Stimulated activated CD4-positive, alpha-beta T cell treated with anti-CD3 and anti-CD28 coated beads, Interleukin-1b, Interleukin-23, amount 100 ng/mL, for 4 hours (primary cell): Measurements from ENCODE around the gene CFAP77.
"Not testable (repeated sequence)": the region's sequence is repeated elsewhere in the genome, so short reads cannot be mapped to it uniquely, and the experiment has no call there.

Experiments
- DNase-seq, 2 donors: peaks; one replicate each; pipeline ENCODE4 v3.0.0-alpha.2; 2020; ENCODE audit warnings: low read depth in 2 of 2

The CFAP77 gene

GRCh38 chr9:132547436-132547835 lies 137.4 kb downstream of the CFAP77 start:
- no peak for DNase-seq

GRCh38 chr9:132547976-132548730 lies 138.1 kb downstream of the CFAP77 start:
- no peak for DNase-seq

- no peak for DNase-seq
These were observed 139.0 kb downstream of the CFAP77 start for GRCh38 chr9:132548751-132549640.

DNA sequence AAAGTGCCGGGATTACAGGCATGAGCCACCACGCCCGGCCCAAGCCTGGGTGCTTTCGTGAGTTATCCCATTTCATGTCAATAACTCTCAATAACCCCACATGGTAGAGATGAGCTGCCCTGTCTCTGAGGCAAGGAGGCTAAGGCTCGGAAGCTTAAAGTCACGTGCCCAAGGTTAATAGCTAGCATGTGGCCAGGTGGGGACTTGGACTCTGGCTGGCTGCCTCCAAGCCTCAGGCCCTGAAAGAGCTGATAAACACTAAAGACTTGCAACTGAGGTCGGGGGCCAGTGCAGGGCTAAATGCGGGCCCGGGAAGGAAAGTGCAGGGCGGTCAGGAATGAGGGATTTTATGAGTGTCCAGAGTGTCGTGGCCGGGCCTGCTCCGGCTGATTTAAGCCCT lies 141.5 kb downstream of the CFAP77 start:
- DNase-seq, result no peak

DNA sequence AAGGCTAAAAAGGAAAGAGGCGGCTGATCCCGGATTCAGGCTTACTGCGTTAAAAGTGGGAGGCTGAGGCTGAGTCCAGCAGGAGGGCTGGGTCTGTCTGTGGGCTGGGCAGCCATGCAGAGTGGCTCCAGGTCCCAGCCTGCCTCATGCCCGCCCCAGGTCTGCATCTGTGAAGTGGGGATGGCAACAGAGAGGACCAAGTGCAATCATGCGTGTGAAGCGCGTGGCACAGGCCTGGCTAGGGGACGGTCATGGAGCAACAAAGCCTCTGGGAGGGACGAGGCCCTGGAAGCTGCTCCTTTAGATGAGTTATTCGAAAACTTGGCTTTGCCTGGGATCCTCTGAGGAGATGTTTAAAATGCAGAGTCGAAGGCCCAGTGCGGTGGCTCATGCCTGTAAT lies 142.0 kb downstream of the CFAP77 start:
- DNase-seq, result no peak

DNA sequence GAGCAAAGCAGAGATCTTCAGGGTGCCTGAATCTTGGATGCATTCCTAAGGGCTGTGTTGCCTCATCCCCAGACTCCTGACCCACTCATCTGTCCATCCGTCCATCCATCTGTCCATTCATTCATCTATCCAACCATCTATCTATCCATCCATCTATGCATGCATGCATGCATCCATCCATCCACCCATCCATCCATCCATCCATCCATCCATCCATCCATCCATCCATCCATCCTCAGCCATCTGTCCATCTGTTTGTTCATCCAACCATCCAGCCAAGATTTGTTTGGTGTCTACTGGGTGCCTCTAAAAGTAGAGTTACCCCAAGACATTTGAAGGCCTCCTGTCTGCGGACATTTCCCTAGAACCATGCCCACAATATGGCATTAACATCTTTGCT lies 144.7 kb downstream of the CFAP77 start:
- DNase-seq, result no peak

GRCh38 chr9:132555528-132555927 lies 145.5 kb downstream of the CFAP77 start:
- DNase-seq, result no peak

- no peak for DNase-seq
These were observed 146.2 kb downstream of the CFAP77 start for GRCh38 chr9:132556235-132556634.

DNA sequence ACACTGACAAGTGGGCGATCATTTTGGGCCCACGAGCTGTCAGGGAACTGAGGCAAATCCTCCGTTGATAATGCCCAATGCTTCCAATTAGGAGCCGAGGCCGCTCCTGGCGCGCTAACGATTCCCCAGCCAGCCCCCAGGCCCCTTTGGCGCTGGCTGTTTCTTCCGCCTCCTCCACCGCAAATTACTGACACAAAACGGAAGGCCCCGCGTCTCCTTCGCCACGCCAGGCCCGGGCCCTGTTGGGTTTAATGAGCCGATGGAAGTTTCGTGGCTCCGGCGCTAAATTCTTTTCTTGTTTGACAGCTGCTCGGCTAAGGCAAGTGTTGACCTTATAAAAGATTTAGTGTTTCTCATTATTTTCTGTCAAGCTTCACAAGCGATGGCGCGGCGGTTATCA lies 146.7 kb downstream of the CFAP77 start:
- DNase-seq, result no peak

DNA sequence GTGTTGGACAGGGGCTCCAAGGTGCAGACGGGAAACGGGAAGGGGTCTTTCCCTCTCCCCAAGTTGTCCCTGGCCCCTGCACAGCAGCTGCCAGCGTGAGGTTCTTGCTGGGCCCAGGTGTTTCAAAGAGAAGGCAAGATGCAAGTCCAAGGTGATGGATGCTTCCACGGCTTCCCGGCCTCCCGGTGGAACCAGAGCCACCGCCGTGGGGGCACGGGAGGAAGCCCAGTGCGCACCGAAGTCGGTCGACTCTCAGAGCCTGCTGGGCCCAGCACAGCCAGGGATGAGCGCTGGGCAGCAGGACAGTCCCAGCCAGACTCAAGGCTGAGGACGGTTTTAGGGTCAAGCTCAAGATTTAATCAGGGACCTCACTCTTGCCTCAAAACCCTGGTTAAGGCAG lies 147.1 kb downstream of the CFAP77 start:
- DNase-seq, result no peak

DNA sequence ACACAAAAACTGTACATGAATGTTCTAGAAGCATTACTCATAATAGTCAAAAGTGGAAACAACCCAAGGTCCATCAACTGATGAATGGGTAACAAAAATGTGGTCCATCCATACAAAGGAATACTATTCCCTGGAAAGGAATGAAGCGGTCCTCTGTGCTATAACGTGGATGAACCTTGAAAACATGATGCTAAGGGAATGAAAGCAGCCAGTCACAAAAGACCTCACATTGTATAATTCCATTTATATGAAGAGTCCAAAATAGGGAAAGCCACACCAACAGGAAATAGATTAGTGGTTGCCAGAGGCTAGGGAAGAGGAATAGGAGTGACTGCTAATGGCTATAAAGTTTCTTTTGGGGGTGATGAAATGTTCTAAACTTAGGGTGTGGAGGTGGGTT lies 149.7 kb downstream of the CFAP77 start:
- DNase-seq, result no peak

- no peak for DNase-seq
These were observed 150.7 kb downstream of the CFAP77 start for GRCh38 chr9:132560616-132561202.

DNA sequence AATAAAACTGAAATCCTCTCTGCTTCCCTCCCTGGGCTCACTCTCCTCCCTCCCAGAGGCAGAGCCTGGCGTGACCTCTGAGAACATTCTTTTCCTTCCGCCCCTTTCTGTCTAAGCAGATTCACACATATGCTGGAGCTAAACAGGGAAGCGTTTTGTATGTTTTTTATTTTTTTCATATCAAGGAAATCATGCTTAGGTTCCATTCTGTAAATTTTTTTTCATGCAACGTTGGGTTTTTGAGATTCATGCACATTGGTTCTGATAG lies 152.2 kb downstream of the CFAP77 start:
- no peak for DNase-seq

DNA sequence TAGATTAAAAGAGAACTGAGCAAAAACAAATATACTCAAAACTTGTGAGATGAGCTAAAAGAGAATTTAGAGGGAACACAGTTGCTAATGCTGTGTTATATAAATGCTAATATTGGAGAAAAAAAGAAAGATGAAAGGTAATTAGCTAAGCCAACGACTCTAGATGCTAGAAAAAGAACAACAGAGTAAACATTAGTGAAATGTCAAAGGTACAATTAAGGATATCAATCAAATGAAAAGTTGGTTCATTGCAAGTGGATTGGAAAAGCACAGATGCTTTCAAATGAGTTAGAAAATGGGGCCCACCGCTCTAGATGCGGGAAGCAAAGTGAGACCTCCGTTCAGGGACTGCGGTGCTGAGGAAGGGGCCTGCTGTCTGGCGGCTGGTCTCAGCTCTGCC lies 154.5 kb downstream of the CFAP77 start:
- no peak for DNase-seq

DNA sequence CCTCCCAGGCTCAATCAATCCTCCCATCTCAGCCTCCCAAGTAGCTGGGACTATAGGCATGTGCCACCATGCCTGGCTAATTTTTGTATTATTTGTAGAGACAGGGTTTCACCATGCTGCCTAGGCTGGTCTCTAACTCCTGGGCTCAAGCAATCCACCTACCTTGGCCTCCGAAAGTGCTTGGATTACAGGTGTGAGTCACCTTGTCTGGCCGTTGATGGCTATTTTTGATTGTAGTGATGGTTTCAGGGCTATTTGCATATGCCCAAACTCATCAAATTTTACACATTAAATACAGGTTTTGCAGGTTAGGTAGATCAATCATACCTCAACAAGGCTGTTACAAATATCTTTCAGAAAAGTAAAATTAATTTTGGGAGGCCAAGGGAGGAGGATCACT lies 158.8 kb downstream of the CFAP77 start:
- not testable (repeated sequence) for DNase-seq

DNA sequence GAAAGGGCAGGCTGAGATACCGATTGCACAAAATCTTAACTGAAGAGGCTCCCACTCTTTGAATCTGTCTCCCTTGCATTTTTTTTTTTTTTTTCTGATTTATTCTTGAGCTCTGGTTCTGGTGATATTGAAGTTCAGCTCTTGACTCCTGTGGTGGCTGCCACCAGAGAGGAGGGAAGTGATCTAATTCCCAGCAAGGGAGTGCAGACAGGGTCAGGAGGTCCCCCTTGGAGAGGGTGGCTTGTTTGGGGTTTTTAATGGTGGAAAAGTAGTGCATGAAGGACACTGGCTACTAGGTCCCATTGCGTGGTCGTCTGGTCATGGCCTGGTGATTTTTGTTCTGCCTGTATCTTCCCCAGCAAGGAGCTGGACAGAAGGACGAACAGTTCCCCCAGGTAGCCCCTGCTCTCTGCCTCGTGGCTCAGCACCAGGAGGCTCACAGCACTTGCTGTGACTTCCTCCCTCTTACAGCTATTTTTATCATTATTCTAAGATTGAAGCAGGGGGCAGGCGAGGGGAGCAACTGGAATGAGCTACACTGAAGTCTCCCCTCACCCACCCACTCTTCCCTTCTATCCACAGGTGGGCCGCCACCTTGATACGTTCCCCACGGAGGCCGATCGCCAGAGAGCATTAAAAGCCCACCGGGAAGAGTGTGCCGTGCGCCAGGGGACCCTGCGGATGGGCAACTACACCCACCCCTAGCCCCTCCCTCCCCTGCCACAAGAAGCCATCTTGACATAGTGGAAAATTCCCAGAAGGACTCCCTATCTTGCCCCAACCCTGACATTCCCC lies 162.0 kb downstream of the CFAP77 start:
- DNase-seq, result no peak

DNA sequence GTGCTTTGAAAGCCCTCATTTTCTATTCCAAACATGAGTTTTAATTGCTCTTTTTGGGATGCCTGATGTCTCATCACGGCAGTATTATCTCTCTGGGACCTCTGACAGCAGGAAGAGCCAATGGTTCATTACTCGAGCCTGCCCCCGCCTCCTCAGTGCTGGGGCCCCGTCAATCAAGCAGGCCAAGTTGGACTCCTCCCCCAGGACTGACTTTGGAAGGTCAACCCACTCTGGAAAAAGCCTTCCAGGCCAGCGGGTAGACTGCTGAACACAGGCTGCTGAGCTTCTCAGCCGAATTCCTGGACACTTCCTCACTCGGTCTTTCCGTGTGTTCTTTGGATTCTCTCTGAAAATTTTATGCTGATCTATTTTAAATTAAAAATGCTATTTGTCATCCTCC lies 162.9 kb downstream of the CFAP77 start:
- no peak for DNase-seq

DNA sequence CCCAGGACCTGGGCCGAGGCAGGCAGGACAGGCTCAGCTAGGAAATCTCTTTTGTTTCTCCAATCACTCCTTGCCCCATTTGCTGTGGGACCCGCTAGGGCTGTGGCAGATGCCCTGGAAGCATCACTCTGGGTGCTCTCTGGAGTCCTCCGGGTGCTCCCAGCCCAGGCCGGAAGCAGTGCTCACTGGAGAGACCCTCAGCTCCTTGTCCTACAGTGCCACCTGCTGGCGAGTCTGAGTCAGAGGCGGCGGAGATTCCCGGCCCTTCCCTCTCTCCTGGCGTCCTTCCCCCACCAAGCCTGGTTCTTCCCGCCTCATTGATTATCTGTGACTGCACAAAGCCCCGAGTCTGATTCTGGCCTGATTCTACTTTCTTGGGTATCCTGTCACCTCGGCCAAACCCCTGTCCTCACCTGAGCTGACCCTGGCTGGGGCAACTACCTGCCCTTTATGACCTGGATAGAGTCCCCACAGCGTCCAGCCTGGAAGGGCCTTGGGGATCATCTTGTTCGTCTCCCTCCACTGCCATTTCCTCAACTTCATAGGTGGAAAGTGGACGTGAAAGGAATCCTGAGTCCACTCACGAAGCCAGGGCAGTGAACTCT lies 165.1 kb downstream of the CFAP77 start:
- DNase-seq, result no peak

GRCh38 chr9:132575811-132576210 lies 165.8 kb downstream of the CFAP77 start:
- DNase-seq, result no peak

GRCh38 chr9:132577119-132577518 lies 167.1 kb downstream of the CFAP77 start:
- no peak for DNase-seq

GRCh38 chr9:132578367-132578932 lies 168.4 kb downstream of the CFAP77 start:
- no peak for DNase-seq
